Stimulated activated CD8-positive, alpha-beta memory T cell treated with anti-CD3 and anti-CD28 coated beads, Interleukin-4, amount 100 ng/mL, for 48 hours (primary cell): ENCODE data around the gene SPEF2.
"Not testable (repeated sequence)": the region's sequence is repeated elsewhere in the genome, so short reads cannot be mapped to it uniquely, and the experiment has no call there.

Experiments
- DNase-seq: peaks from one replicate; pipeline ENCODE4 v3.0.0-alpha.2; 2020

Gene SPEF2

GRCh38 chr5:35828082-35828598 lies 210.5 kb downstream of the SPEF2 start:
- no peak for DNase-seq

- DNase-seq, result no peak
Observed at GRCh38 chr5:35830587-35830986, 212.9 kb downstream of the SPEF2 start.

- DNase-seq, result no peak
Observed at GRCh38 chr5:35832762-35833161, 215.1 kb downstream of the SPEF2 start.

- DNase-seq, result no peak
Observed at GRCh38 chr5:35833224-35833623, 215.6 kb downstream of the SPEF2 start.

- no peak for DNase-seq
Observed at GRCh38 chr5:35835796-35836742, 218.4 kb downstream of the SPEF2 start.

- DNase-seq, result peak; percentile 74
Observed at GRCh38 chr5:35838370-35839042, 220.8 kb downstream of the SPEF2 start.

GRCh38 chr5:35842856-35843255 lies 225.2 kb downstream of the SPEF2 start:
- DNase-seq, result no peak

- DNase-seq, result not testable (repeated sequence)
Observed at GRCh38 chr5:35845508-35845907, 227.8 kb downstream of the SPEF2 start.

GRCh38 chr5:35847491-35847890 lies 229.8 kb downstream of the SPEF2 start:
- DNase-seq, result no peak

- no peak for DNase-seq
Observed at GRCh38 chr5:35847961-35848360, 230.3 kb downstream of the SPEF2 start.

- no peak for DNase-seq
Observed at GRCh38 chr5:35849860-35850259, 232.2 kb downstream of the SPEF2 start.

- no peak for DNase-seq
Observed at GRCh38 chr5:35850967-35851680, 233.5 kb downstream of the SPEF2 start.

- peak; percentile 70 for DNase-seq
Observed at GRCh38 chr5:35852084-35852734, 234.5 kb downstream of the SPEF2 start.

GRCh38 chr5:35852773-35853172 lies 235.1 kb downstream of the SPEF2 start:
- no peak for DNase-seq

- peak; percentile 80 for DNase-seq
Observed at GRCh38 chr5:35853631-35854030, 236.0 kb downstream of the SPEF2 start.

- DNase-seq, result peak; percentile 68
Observed at GRCh38 chr5:35854248-35854647, 236.6 kb downstream of the SPEF2 start.

- DNase-seq, result no peak
Observed at GRCh38 chr5:35855187-35855586, 237.5 kb downstream of the SPEF2 start.

- not testable (repeated sequence) for DNase-seq
Observed at GRCh38 chr5:35856186-35856764, 238.6 kb downstream of the SPEF2 start.

- DNase-seq, result no peak
Observed at GRCh38 chr5:35856765-35857351, 239.2 kb downstream of the SPEF2 start, which contains the start of gene IL7R. Gene IL7R, plus strand, starts transcription at chr5:35856891. Its CDS starts 87 bp downstream, at chr5:35856978.

- DNase-seq, result no peak
Observed at GRCh38 chr5:35857606-35858205, 240.0 kb downstream of the SPEF2 start.

GRCh38 chr5:35859101-35859661 lies 241.5 kb downstream of the SPEF2 start:
- no peak for DNase-seq
